ENCODE measurements around the gene AUTS2.

AUTS2 gene

GRCh38 chr7:70317356-70317755 lies 719.1 kb downstream of the AUTS2 start:
- H3K36me3 Mint-ChIP-seq (ENCODE audit: low read depth), result no peaks in the 10 kb centered on the region
- H3K27ac Mint-ChIP-seq, result no peak overlapping the region
- DNase-seq (ENCODE audit: low spot score), result no peak
- no peak overlapping the region for H3K4me3 Mint-ChIP-seq
- H3K27me3 Mint-ChIP-seq (ENCODE audit: low read depth), result no peaks in the 10 kb centered on the region
- H3K4me1 Mint-ChIP-seq (ENCODE audit: low read depth), result peaks cover 4% of the 10 kb centered on the region
- H3K9me3 Mint-ChIP-seq, result peaks cover 8% of the 10 kb centered on the region

GRCh38 chr7:70318511-70318910 lies 720.2 kb downstream of the AUTS2 start:
- Mint-ChIP-seq H3K4me1 (ENCODE audit: low read depth) (peaks cover 4% of the 10 kb centered on the region), H3K9me3 (peaks cover 8% of the 10 kb centered on the region), H3K27me3 (ENCODE audit: low read depth) (no peaks in the 10 kb centered on the region), H3K4me3 (no peak overlapping the region), H3K27ac (no peak overlapping the region), H3K36me3 (ENCODE audit: low read depth) (no peaks in the 10 kb centered on the region)
- DNase-seq (ENCODE audit: low spot score), result no peak

- no peaks in the 10 kb centered on the region for H3K27me3 Mint-ChIP-seq (ENCODE audit: low read depth)
- no peak overlapping the region for H3K4me3 Mint-ChIP-seq
- peaks cover 4% of the 10 kb centered on the region for H3K4me1 Mint-ChIP-seq (ENCODE audit: low read depth)
- H3K27ac Mint-ChIP-seq, result no peak overlapping the region
- peaks cover 8% of the 10 kb centered on the region for H3K9me3 Mint-ChIP-seq
- no peak for DNase-seq (ENCODE audit: low spot score)
- peaks cover under 1% of the 10 kb centered on the region for H3K36me3 Mint-ChIP-seq (ENCODE audit: low read depth)
Measured at GRCh38 chr7:70319057-70319456, 720.8 kb downstream of the AUTS2 start.

GRCh38 chr7:70321016-70321590 lies 722.8 kb downstream of the AUTS2 start:
- no peak overlapping the region for H3K4me3 Mint-ChIP-seq
- peaks cover 1% of the 10 kb centered on the region for H3K36me3 Mint-ChIP-seq (ENCODE audit: low read depth)
- no peak for DNase-seq (ENCODE audit: low spot score)
- H3K27me3 Mint-ChIP-seq (ENCODE audit: low read depth), result no peaks in the 10 kb centered on the region
- peaks cover 3% of the 10 kb centered on the region for H3K9me3 Mint-ChIP-seq
- peaks cover 4% of the 10 kb centered on the region for H3K4me1 Mint-ChIP-seq (ENCODE audit: low read depth)
- H3K27ac Mint-ChIP-seq, result no peak overlapping the region

- Mint-ChIP-seq H3K4me1 (ENCODE audit: low read depth) (no peaks in the 10 kb centered on the region), H3K27ac (no peak overlapping the region), H3K4me3 (no peak overlapping the region), H3K36me3 (ENCODE audit: low read depth) (peaks cover 1% of the 10 kb centered on the region), H3K9me3 (no peaks in the 10 kb centered on the region), H3K27me3 (ENCODE audit: low read depth) (no peaks in the 10 kb centered on the region)
- no peak for DNase-seq (ENCODE audit: low spot score)
Measured at GRCh38 chr7:70322856-70323255, 724.6 kb downstream of the AUTS2 start.

GRCh38 chr7:70325509-70326101 lies 727.3 kb downstream of the AUTS2 start:
- no peak for DNase-seq (ENCODE audit: low spot score)
- Mint-ChIP-seq H3K9me3 (no peaks in the 10 kb centered on the region), H3K4me3 (no peak overlapping the region), H3K4me1 (ENCODE audit: low read depth) (no peaks in the 10 kb centered on the region), H3K27me3 (ENCODE audit: low read depth) (no peaks in the 10 kb centered on the region), H3K27ac (no peak overlapping the region), H3K36me3 (ENCODE audit: low read depth) (peaks cover 1% of the 10 kb centered on the region)

- no peak for DNase-seq (ENCODE audit: low spot score)
- Mint-ChIP-seq H3K4me3 (no peak overlapping the region), H3K9me3 (no peaks in the 10 kb centered on the region), H3K27ac (no peak overlapping the region), H3K36me3 (ENCODE audit: low read depth) (no peaks in the 10 kb centered on the region), H3K4me1 (ENCODE audit: low read depth) (no peaks in the 10 kb centered on the region), H3K27me3 (ENCODE audit: low read depth) (no peaks in the 10 kb centered on the region)
Measured at GRCh38 chr7:70334295-70334694, 736.0 kb downstream of the AUTS2 start.

- Mint-ChIP-seq H3K36me3 (ENCODE audit: low read depth) (no peaks in the 10 kb centered on the region), H3K27ac (no peak overlapping the region), H3K4me3 (no peak overlapping the region)
Measured at GRCh38 chr7:70334871-70335270, 736.6 kb downstream of the AUTS2 start.

GRCh38 chr7:70336536-70336935 lies 738.3 kb downstream of the AUTS2 start:
- no peak overlapping the region for H3K4me3 Mint-ChIP-seq

More at GRCh38 chr7:70334871-70335270, 736.6 kb downstream of the AUTS2 start:
- H3K9me3 Mint-ChIP-seq, result no peaks in the 10 kb centered on the region
- no peaks in the 10 kb centered on the region for H3K4me1 Mint-ChIP-seq (ENCODE audit: low read depth)
- H3K27me3 Mint-ChIP-seq (ENCODE audit: low read depth), result no peaks in the 10 kb centered on the region
- no peak for DNase-seq (ENCODE audit: low spot score)

GRCh38 chr7:70338015-70338414 lies 739.7 kb downstream of the AUTS2 start:
- H3K27me3 Mint-ChIP-seq (ENCODE audit: low read depth), result no peaks in the 10 kb centered on the region
- H3K27ac Mint-ChIP-seq, result no peak overlapping the region
- H3K4me3 Mint-ChIP-seq, result no peak overlapping the region
- H3K36me3 Mint-ChIP-seq (ENCODE audit: low read depth), result no peaks in the 10 kb centered on the region
- no peaks in the 10 kb centered on the region for H3K4me1 Mint-ChIP-seq (ENCODE audit: low read depth)
- DNase-seq (ENCODE audit: low spot score), result no peak
- no peaks in the 10 kb centered on the region for H3K9me3 Mint-ChIP-seq

More at GRCh38 chr7:70336536-70336935, 738.3 kb downstream of the AUTS2 start:
- H3K4me1 Mint-ChIP-seq (ENCODE audit: low read depth), result no peaks in the 10 kb centered on the region
- H3K36me3 Mint-ChIP-seq (ENCODE audit: low read depth), result no peaks in the 10 kb centered on the region
- no peak overlapping the region for H3K27ac Mint-ChIP-seq
- DNase-seq (ENCODE audit: low spot score), result no peak
- no peaks in the 10 kb centered on the region for H3K9me3 Mint-ChIP-seq
- H3K27me3 Mint-ChIP-seq (ENCODE audit: low read depth), result no peaks in the 10 kb centered on the region

- no peak for DNase-seq (ENCODE audit: low spot score)
- no peaks in the 10 kb centered on the region for H3K27me3 Mint-ChIP-seq (ENCODE audit: low read depth)
- no peak overlapping the region for H3K27ac Mint-ChIP-seq
- H3K36me3 Mint-ChIP-seq (ENCODE audit: low read depth), result no peaks in the 10 kb centered on the region
- H3K4me3 Mint-ChIP-seq, result no peak overlapping the region
- no peaks in the 10 kb centered on the region for H3K4me1 Mint-ChIP-seq (ENCODE audit: low read depth)
- H3K9me3 Mint-ChIP-seq, result no peaks in the 10 kb centered on the region
Measured at GRCh38 chr7:70340236-70340635, 742.0 kb downstream of the AUTS2 start.

GRCh38 chr7:70341446-70341845 lies 743.2 kb downstream of the AUTS2 start:
- H3K27ac Mint-ChIP-seq, result no peak overlapping the region
- no peaks in the 10 kb centered on the region for H3K27me3 Mint-ChIP-seq (ENCODE audit: low read depth)
- H3K36me3 Mint-ChIP-seq (ENCODE audit: low read depth), result no peaks in the 10 kb centered on the region
- DNase-seq (ENCODE audit: low spot score), result no peak
- H3K4me1 Mint-ChIP-seq (ENCODE audit: low read depth), result no peaks in the 10 kb centered on the region
- no peaks in the 10 kb centered on the region for H3K9me3 Mint-ChIP-seq
- H3K4me3 Mint-ChIP-seq, result no peak overlapping the region

- no peak for DNase-seq (ENCODE audit: low spot score)
- Mint-ChIP-seq H3K27ac (no peak overlapping the region), H3K36me3 (ENCODE audit: low read depth) (no peaks in the 10 kb centered on the region), H3K4me1 (ENCODE audit: low read depth) (peaks cover 3% of the 10 kb centered on the region), H3K27me3 (ENCODE audit: low read depth) (no peaks in the 10 kb centered on the region), H3K9me3 (no peaks in the 10 kb centered on the region), H3K4me3 (no peak overlapping the region)
Measured at GRCh38 chr7:70343519-70343918, 745.2 kb downstream of the AUTS2 start.

- Mint-ChIP-seq H3K27me3 (ENCODE audit: low read depth) (no peaks in the 10 kb centered on the region), H3K9me3 (no peaks in the 10 kb centered on the region)
Measured at GRCh38 chr7:70344726-70345125, 746.5 kb downstream of the AUTS2 start.

More at GRCh38 chr7:70344726-70345125, 746.5 kb downstream of the AUTS2 start:
- peaks cover 3% of the 10 kb centered on the region for H3K4me1 Mint-ChIP-seq (ENCODE audit: low read depth)
- H3K36me3 Mint-ChIP-seq (ENCODE audit: low read depth), result no peaks in the 10 kb centered on the region
- no peak overlapping the region for H3K27ac Mint-ChIP-seq
- no peak for DNase-seq (ENCODE audit: low spot score)
- H3K4me3 Mint-ChIP-seq, result no peak overlapping the region

Measured in T-helper 2 cell treated with Interferon-gamma antibody and Interleukin-4, amounts not matched to agents 5 μg/mL and 100 μg/mL, for 36 hours (primary cell).